ENCODE data around the gene TUBGCP3.

GRCh38 chr13:112582263-112582662 lies 5.7 kb downstream of the TUBGCP3 start:
- TF ChIP-seq ZNF77 (CRISPR knock-in tag; IDR thresholded peaks at IDR 0.05), result no peak
- TF ChIP-seq CTCF (IDR thresholded peaks at IDR 0.05 in 2 of 3, conservative IDR thresholded peaks at IDR 0.05 in 1 of 3; ENCODE audit: insufficient read depth in 2 of 3, low read depth in 1 of 3, low read length in 3 of 3), result no peak
- no peak for TF ChIP-seq FOXJ3 (CRISPR knock-in tag; IDR thresholded peaks at IDR 0.05)
- TF ChIP-seq PRPF4 (IDR thresholded peaks at IDR 0.05; ENCODE audit: insufficient read depth, low read depth, low read length, poor library complexity, severe bottlenecking), result no peak
